ELF-1 (cell line): Measurements from ENCODE around the gene NBDY.
"Not testable (repeated sequence)": the region's sequence is repeated elsewhere in the genome, so short reads cannot be mapped to it uniquely, and the experiment has no call there.

Experiments used
- DNase-seq: peaks from one replicate; pipeline ENCODE4 v3.0.0-alpha.2; 2016; ENCODE audit warnings: low read depth, low spot score

The NBDY gene

DNA sequence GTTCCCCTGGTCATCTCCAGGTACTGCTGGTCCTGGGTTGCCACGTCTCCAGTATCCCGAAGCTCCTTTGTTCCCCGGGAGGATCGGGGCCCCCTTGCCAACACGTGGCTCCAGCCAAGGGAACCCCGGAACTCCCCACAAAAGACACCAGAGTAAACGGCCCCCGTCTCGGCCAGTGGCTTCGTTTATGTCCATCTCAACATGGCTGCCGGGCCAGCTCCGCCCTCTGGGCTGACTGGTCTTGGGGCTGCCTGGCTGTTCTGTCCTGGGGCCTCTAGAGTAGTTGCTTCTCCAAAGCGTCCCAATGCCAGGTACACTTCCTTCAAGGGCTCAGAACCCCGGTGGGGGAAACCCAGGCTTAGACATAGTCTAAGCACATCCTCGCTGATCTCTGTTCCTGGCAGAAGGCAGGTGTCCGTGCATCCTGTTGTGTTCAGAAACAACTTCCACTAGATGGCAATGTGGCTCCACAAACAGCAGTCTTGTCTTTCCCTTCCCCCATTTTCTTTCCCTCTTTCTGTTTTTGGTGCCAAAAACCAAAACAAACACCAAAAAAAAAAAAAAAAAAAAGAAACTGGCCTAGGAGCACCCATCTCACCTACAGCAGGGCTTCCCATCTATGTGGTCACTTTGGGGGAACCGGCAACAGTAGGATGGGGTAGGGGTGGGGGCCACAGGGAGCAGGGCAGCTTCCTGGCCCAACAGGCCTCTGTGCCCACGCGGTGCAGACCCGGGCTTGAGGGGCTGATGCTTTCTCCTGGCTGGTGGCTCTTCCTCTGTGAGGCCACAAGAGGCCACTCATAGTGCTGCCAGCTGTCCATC, 35.3 kb downstream of the NBDY start:
- peak; percentile 87 for DNase-seq

DNA sequence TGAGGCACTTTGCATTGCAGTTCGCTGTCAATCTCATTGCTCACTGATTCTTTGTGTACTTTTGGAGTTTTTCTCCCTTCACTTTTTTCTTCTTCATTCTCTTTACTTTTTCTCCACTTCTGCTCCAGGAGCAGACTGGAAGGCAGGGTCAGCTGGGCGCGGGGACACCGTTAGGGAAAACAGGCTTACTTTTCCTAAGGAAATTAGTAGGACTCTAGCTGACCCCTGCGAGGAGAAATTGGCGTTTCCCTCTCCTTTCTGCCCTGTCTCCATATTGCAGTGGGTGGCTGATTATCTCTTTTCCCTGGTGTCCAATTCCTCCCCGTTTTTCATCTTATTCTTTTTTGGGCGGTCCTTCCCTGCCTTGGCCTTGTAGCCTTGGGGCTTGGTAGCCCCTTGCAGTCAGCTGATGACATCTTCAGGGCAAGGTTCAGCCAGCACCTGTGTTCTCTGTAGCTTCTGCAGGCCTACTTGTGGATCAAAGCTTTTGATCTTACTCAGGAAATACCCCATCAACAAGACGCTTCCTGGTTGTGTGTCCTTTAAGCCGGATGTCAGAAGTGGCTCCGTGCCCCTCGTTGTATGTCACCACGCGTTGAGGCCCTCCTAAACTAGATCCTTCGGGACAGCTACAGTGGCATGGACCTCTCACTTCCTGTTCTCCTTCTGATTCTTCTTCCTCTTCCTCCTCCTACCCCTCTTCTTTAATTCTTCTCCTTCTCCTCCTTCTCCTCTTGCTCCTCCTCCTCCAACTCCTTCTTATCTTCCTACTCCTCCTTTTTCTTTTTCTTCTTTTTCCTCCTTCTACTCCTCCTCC, 36.1 kb downstream of the NBDY start:
- DNase-seq = no peak

GRCh38 chrX:56765811-56766553, 36.9 kb downstream of the NBDY start:
- no peak for DNase-seq

- DNase-seq = peak; percentile 71
Measured at GRCh38 chrX:56766554-56767347, 37.7 kb downstream of the NBDY start.

GRCh38 chrX:56767348-56768119, 38.5 kb downstream of the NBDY start:
- DNase-seq = not testable (repeated sequence)

DNA sequence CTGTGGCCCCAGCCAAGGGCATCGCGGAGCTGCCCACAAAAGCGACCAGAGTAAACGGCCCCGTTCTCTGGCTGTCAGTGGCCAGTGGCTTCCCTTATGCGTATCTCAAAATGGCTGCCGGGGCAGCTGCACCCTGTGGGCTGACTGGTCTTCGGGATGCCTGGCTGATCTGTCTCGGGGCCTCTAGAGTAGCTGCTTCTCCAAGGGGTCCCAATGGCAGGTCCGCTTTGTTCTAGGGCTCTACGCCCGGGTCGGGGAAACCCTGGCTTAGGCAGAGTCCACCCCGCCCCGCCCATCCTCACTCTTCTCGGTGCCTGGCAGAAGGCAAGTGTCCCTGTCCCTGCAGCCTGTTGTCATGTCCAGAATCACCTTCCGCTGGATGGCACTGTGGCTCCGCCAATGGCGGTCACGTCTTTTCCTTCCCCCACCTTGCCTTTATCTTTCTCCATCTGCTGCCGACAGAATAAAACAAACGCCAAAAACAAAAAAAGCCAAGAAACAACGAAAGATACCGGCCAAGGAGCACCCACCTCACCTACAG, 39.1 kb downstream of the NBDY start:
- not testable (repeated sequence) for DNase-seq

DNA sequence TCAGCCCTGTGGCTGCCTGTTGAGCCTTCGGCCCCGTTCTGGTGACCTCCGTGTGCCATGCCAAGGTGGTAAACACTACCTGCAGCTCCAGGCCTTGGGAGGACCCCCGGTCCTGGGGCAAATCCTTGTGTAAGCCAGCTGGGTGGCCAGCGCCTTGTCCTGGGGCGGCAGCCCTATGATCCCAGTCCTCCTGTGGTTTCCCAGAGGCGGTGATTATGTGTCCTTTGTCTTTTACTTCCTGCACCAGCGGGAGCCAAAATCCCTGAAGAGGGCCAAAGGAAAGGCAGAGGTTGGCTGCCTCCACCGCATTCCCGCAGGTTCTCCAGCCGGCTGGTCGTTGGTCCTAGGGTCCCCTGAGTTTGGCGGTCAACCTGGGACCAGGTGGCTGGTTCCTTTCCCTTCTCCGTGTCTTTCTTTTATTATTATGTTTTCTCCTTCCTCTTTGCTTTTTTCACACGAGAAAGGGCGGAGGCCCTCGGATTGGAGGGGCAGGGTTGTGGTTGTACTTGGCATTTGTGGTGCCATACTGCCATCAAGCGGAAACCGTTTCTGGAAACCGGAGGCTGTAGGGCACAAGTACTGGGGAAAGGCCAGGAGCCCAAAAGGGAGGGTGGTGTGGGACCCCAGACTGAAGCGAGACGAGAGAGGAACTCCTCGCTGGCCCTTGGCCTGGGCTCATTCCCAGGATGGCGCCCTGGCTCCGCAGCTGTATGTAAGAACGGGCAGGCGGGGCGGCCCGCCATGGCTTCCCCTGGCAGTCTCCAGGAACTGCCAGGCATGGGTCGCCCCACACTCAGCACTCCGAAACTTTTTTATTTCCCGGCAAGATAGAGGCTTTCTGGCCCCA, 43.9 kb downstream of the NBDY start:
- DNase-seq = not testable (repeated sequence)

GRCh38 chrX:56773522-56774060, 44.5 kb downstream of the NBDY start:
- not testable (repeated sequence) for DNase-seq

- DNase-seq = not testable (repeated sequence)
Measured at GRCh38 chrX:56778099-56778923, 49.3 kb downstream of the NBDY start.

DNA sequence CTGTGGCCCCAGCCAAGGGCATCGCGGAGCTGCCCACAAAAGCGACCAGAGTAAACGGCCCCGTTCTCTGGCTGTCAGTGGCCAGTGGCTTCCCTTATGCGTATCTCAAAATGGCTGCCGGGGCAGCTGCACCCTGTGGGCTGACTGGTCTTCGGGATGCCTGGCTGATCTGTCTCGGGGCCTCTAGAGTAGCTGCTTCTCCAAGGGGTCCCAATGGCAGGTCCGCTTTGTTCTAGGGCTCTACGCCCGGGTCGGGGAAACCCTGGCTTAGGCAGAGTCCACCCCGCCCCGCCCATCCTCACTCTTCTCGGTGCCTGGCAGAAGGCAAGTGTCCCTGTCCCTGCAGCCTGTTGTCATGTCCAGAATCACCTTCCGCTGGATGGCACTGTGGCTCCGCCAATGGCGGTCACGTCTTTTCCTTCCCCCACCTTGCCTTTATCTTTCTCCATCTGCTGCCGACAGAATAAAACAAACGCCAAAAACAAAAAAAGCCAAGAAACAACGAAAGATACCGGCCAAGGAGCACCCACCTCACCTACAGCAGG, 50.0 kb downstream of the NBDY start:
- not testable (repeated sequence) for DNase-seq

- DNase-seq = not testable (repeated sequence)
Measured at GRCh38 chrX:56780681-56781649, 51.9 kb downstream of the NBDY start.

DNA sequence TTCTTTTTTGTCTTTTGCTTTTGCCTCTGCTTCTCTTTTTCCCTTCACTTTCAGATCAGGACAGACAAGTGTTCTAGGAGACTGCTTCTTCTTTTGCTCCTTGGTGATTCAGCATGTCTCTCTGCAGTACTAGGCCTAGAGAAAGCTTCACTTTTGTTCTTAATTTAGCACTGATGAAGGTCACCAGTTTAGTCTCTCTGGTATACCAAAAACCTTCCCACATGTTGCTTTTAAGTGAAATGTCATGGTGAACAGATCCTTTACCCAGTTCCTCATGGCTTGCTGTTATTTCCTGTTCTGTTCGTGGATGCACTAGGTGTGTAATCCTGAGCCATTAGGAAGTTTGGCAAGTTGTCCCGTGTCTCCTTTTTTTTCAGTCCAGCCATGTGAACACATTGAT, 53.3 kb downstream of the NBDY start:
- no peak for DNase-seq

- no peak for DNase-seq
Measured at GRCh38 chrX:56782791-56783449, 53.9 kb downstream of the NBDY start.

DNA sequence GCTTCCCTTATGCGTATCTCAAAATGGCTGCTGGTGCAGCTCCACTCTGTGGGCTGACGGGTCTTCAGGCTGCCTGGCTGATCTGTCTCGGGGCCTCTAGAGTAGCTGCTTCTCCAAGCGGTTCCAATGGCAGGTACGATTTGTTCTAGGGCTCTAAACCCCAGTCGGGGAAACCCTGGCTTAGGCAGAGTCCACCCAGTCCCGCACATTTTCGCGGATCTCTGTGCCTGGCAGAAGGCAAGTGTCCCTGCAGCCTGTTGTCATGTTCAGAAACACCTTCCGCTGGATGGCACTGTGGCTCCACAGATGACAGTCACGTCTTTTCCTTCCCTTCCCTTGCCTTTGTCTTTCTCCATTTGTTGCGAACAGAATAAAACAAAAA, 54.4 kb downstream of the NBDY start:
- peak; percentile 38 for DNase-seq

GRCh38 chrX:56783996-56784620, 55.1 kb downstream of the NBDY start:
- DNase-seq = peak; percentile 36

GRCh38 chrX:56784666-56785065, 55.6 kb downstream of the NBDY start:
- DNase-seq = no peak
